MG63 (cell line): ENCODE measurements around the gene OR10A4. TPM values are rescaled to one million over a fixed set of nuclear protein-coding genes. Genes with fewer than 3 reads are reported as not detected.
"Not testable (repeated sequence)": the region's sequence is repeated elsewhere in the genome, so short reads cannot be mapped to it uniquely, and the experiment has no call there.

ENCODE experiments used
- DNase-seq: peaks from one replicate; pipeline ENCODE4 v3.0.0-alpha.2; 2020
- H3K27me3 ChIP-seq: fragments of 250-450 bp; sonication (Bioruptor Pico); 2 replicates; pipeline ENCODE4 v1.5.1; 2020; ENCODE audit warnings: mild to moderate bottlenecking, moderate library complexity
- H3K36me3 ChIP-seq: fragments of 250-450 bp; sonication (Bioruptor Pico); 2 replicates; pipeline ENCODE4 v1.5.1; 2020; ENCODE audit warnings: mild to moderate bottlenecking, moderate library complexity
- H3K4me3 ChIP-seq: fragments of 250-450 bp; sonication (Bioruptor Pico); 2 replicates; pipeline ENCODE4 v1.5.1; 2020; ENCODE audit warnings: mild to moderate bottlenecking, moderate library complexity
- H3K9me3 ChIP-seq: fragments of 250-450 bp; sonication (Bioruptor Pico); 2 replicates; pipeline ENCODE4 v1.5.1; 2020; ENCODE audit warnings: mild to moderate bottlenecking, moderate library complexity
- total RNA-seq: library from RNA; depleted of rRNA; stranded (reverse); fragments of >200 nt; shearing (Covaris generic); gene quantifications from 2 replicates; pipeline ENCODE4 v1.2.3, GENCODE V29; 2014; ENCODE audit warnings: low replicate concordance; rRNA removed

The OR10A4 gene
- not detected in 2 replicates for total RNA-seq

GRCh38 chr11:6876325-6876724 lies at the start of gene OR10A4:
Gene OR10A4 (plus strand): TSS chr11:6876625. CDS start chr11:6876648, 23 bp downstream.
- H3K9me3 ChIP-seq: peaks cover 2% of the 10 kb centered on the region; the same call in 1 of the 2 replicates
- no peaks in the 10 kb centered on the region for H3K36me3 ChIP-seq
- DNase-seq: no peak
- no peaks in the 10 kb centered on the region for H3K27me3 ChIP-seq
- H3K4me3 ChIP-seq: no peak within 1 kb of the TSS

GRCh38 chr11:6828103-6828502 lies 48.3 kb upstream of the OR10A4 start:
- H3K4me3 ChIP-seq: no peak overlapping the region
- DNase-seq: no peak
- H3K9me3 ChIP-seq: no peaks in the 10 kb centered on the region
- H3K36me3 ChIP-seq: no peaks in the 10 kb centered on the region
- H3K27me3 ChIP-seq: no peaks in the 10 kb centered on the region

GRCh38 chr11:6833356-6833755 lies 43.1 kb upstream of the OR10A4 start:
- Histone ChIP-seq H3K4me3 (no peak overlapping the region), H3K9me3 (no peaks in the 10 kb centered on the region), H3K36me3 (no peaks in the 10 kb centered on the region), H3K27me3 (no peaks in the 10 kb centered on the region)
- no peak for DNase-seq

GRCh38 chr11:6834021-6834420 lies 42.4 kb upstream of the OR10A4 start:
- H3K4me3 ChIP-seq: no peak overlapping the region
- no peaks in the 10 kb centered on the region for H3K36me3 ChIP-seq
- no peaks in the 10 kb centered on the region for H3K9me3 ChIP-seq
- no peak for DNase-seq
- H3K27me3 ChIP-seq: no peaks in the 10 kb centered on the region

- no peaks in the 10 kb centered on the region for H3K9me3 ChIP-seq
- no peaks in the 10 kb centered on the region for H3K36me3 ChIP-seq
- H3K27me3 ChIP-seq: no peaks in the 10 kb centered on the region
- no peak overlapping the region for H3K4me3 ChIP-seq
- no peak for DNase-seq
Measured at GRCh38 chr11:6841694-6842093, 34.7 kb upstream of the OR10A4 start.

GRCh38 chr11:6843670-6844069 lies 32.8 kb upstream of the OR10A4 start:
- H3K36me3 ChIP-seq: no peaks in the 10 kb centered on the region
- no peak overlapping the region for H3K4me3 ChIP-seq
- DNase-seq: no peak
- no peaks in the 10 kb centered on the region for H3K27me3 ChIP-seq
- H3K9me3 ChIP-seq: no peaks in the 10 kb centered on the region

GRCh38 chr11:6844356-6844755 lies 32.1 kb upstream of the OR10A4 start:
- no peak for DNase-seq

GRCh38 chr11:6845383-6845782 lies 31.0 kb upstream of the OR10A4 start, which contains the start of gene OR10A5:
Gene OR10A5 (plus strand): TSS chr11:6845683. CDS start chr11:6845683, 0 bp downstream.
- H3K36me3 ChIP-seq: no peaks in the 10 kb centered on the region
- H3K4me3 ChIP-seq: no peak within 1 kb of the TSS
- no peaks in the 10 kb centered on the region for H3K27me3 ChIP-seq
- no peak for DNase-seq
- H3K9me3 ChIP-seq: no peaks in the 10 kb centered on the region

More at GRCh38 chr11:6844356-6844755, 32.1 kb upstream of the OR10A4 start:
- no peaks in the 10 kb centered on the region for H3K27me3 ChIP-seq
- no peaks in the 10 kb centered on the region for H3K36me3 ChIP-seq
- no peaks in the 10 kb centered on the region for H3K9me3 ChIP-seq
- no peak overlapping the region for H3K4me3 ChIP-seq

- H3K36me3 ChIP-seq: no peaks in the 10 kb centered on the region
- H3K27me3 ChIP-seq: no peaks in the 10 kb centered on the region
- H3K4me3 ChIP-seq: no peak overlapping the region
- no peaks in the 10 kb centered on the region for H3K9me3 ChIP-seq
- no peak for DNase-seq
Measured at GRCh38 chr11:6850526-6850925, 25.9 kb upstream of the OR10A4 start.

- not testable (repeated sequence) for DNase-seq, H3K36me3 ChIP-seq, H3K4me3 ChIP-seq, H3K9me3 ChIP-seq, H3K27me3 ChIP-seq
Measured at GRCh38 chr11:6854801-6855200, 21.6 kb upstream of the OR10A4 start.

GRCh38 chr11:6855971-6856541 lies 20.4 kb upstream of the OR10A4 start:
- Histone ChIP-seq H3K27me3 (no peaks in the 10 kb centered on the region), H3K9me3 (no peaks in the 10 kb centered on the region), H3K4me3 (no peak overlapping the region), H3K36me3 (no peaks in the 10 kb centered on the region)
- peak; percentile 32 for DNase-seq

- no peak for DNase-seq
- H3K27me3 ChIP-seq: no peaks in the 10 kb centered on the region
- no peaks in the 10 kb centered on the region for H3K9me3 ChIP-seq
- no peaks in the 10 kb centered on the region for H3K36me3 ChIP-seq
- no peak overlapping the region for H3K4me3 ChIP-seq
Measured at GRCh38 chr11:6856871-6857270, 19.6 kb upstream of the OR10A4 start.

- Histone ChIP-seq H3K27me3 (no peaks in the 10 kb centered on the region), H3K9me3 (no peaks in the 10 kb centered on the region), H3K4me3 (no peak within 1 kb of the TSS), H3K36me3 (no peaks in the 10 kb centered on the region)
- DNase-seq: peak; percentile 39
Measured at GRCh38 chr11:6862961-6863360, 13.5 kb upstream of the OR10A4 start, which contains the start of gene OR10A2. Gene OR10A2 (plus strand): TSS chr11:6863057. CDS start chr11:6869755, 6,698 bp downstream.

- Histone ChIP-seq H3K9me3 (no peaks in the 10 kb centered on the region), H3K36me3 (no peaks in the 10 kb centered on the region), H3K27me3 (no peaks in the 10 kb centered on the region), H3K4me3 (no peak overlapping the region)
- DNase-seq: peak; percentile 4
Measured at GRCh38 chr11:6864438-6864837, 12.0 kb upstream of the OR10A4 start.

- no peaks in the 10 kb centered on the region for H3K9me3 ChIP-seq
- H3K27me3 ChIP-seq: no peaks in the 10 kb centered on the region
- no peak for DNase-seq
- H3K36me3 ChIP-seq: no peaks in the 10 kb centered on the region
- no peak overlapping the region for H3K4me3 ChIP-seq
Measured at GRCh38 chr11:6871278-6871677, 5.1 kb upstream of the OR10A4 start.

GRCh38 chr11:6875761-6876160 lies 664 bp upstream of the OR10A4 start:
- no peaks in the 10 kb centered on the region for H3K36me3 ChIP-seq
- DNase-seq: no peak
- H3K9me3 ChIP-seq: peaks cover 2% of the 10 kb centered on the region; the same call in 1 of the 2 replicates
- no peak overlapping the region for H3K4me3 ChIP-seq
- no peaks in the 10 kb centered on the region for H3K27me3 ChIP-seq

GRCh38 chr11:6876914-6877313 lies 489 bp downstream of the OR10A4 start:
- DNase-seq: no peak
- Histone ChIP-seq H3K4me3 (no peak overlapping the region), H3K27me3 (no peaks in the 10 kb centered on the region), H3K36me3 (no peaks in the 10 kb centered on the region), H3K9me3 (peaks cover 2% of the 10 kb centered on the region; the same call in 1 of the 2 replicates)

GRCh38 chr11:6882751-6883150 lies 6.3 kb downstream of the OR10A4 start:
- Histone ChIP-seq H3K4me3 (no peak overlapping the region), H3K9me3 (peaks cover 2% of the 10 kb centered on the region; the same call in 1 of the 2 replicates), H3K27me3 (peaks cover 3% of the 10 kb centered on the region; the same call in 1 of the 2 replicates), H3K36me3 (no peaks in the 10 kb centered on the region)
- DNase-seq: no peak
